SU-DHL-6 (cell line): ENCODE results near the gene CDYL2.

ENCODE experiments used
- H2AFZ ChIP-seq: fragments of 200-600 bp; sonication (generic); 2 replicates; pipeline ENCODE4 v1.6.1; 2014; ENCODE audit warnings: low read depth, mild to moderate bottlenecking, moderate library complexity, mixed read lengths, antibody characterized with exemption, low read length; ENCODE audit not compliant: severe bottlenecking
- H3F3A ChIP-seq: fragments of 200-600 bp; shearing (Covaris generic); 2 replicates; pipeline ENCODE4 v1.6.0; 2016; ENCODE audit warnings: antibody characterized with exemption, mild to moderate bottlenecking; ENCODE audit not compliant: insufficient read depth
- H3K27ac ChIP-seq: fragments of 200-600 bp; sonication (generic); 2 replicates; pipeline ENCODE4 v1.5.1; 2016; ENCODE audit warnings: low read depth, mild to moderate bottlenecking, low read length, moderate library complexity, mixed read lengths
- H3K27me3 ChIP-seq: fragments of 200-600 bp; sonication (generic), shearing (Covaris generic); 2 replicates; pipeline ENCODE4 v1.6.0; 2014; ENCODE audit warnings: mild to moderate bottlenecking, low read length
- H3K36me3 ChIP-seq: fragments of 200-600 bp; sonication (generic); 2 replicates; pipeline ENCODE4 v1.6.1; 2014; ENCODE audit warnings: mild to moderate bottlenecking, low read length, mixed read lengths
- H3K4me2 ChIP-seq: fragments of 300-600, 200-600 bp; shearing (Covaris generic), sonication (generic); 2 replicates; pipeline ENCODE4 v1.6.0; 2014; ENCODE audit warnings: low read length, low read depth, mild to moderate bottlenecking; ENCODE audit not compliant: poor library complexity, severe bottlenecking
- H3K4me3 ChIP-seq: fragments of 200-600 bp; sonication (generic); 2 replicates; pipeline ENCODE4 v1.5.1; 2014; ENCODE audit warnings: antibody characterized with exemption, low read length, mild to moderate bottlenecking, mixed read lengths; ENCODE audit not compliant: insufficient read depth, poor library complexity, severe bottlenecking
- H3K79me2 ChIP-seq: fragments of 200-600 bp; sonication (generic); 2 replicates; pipeline ENCODE4 v1.6.1; 2014; ENCODE audit warnings: mild to moderate bottlenecking, low read length, moderate library complexity; ENCODE audit not compliant: insufficient read depth
- H3K9ac ChIP-seq: fragments of 200-600 bp; sonication (generic); 2 replicates; pipeline ENCODE4 v1.7.0; 2014; ENCODE audit warnings: mild to moderate bottlenecking, low read length
- H3K9me2 ChIP-seq: fragments of 200-600 bp; sonication (generic); replicated peaks from 2 replicates; pipeline ENCODE4 v1.6.1; 2014; ENCODE audit warnings: low read length; ENCODE audit not compliant: insufficient read depth
- H3K9me3 ChIP-seq: fragments of 200-600 bp; sonication (generic); 2 replicates; pipeline ENCODE4 v1.6.1; 2014; ENCODE audit warnings: low read length, mixed read lengths; ENCODE audit not compliant: insufficient read depth
- H4K20me1 ChIP-seq: fragments of 200-600 bp; sonication (generic); 2 replicates; pipeline ENCODE4 v1.6.1; 2014; ENCODE audit warnings: low read depth, mild to moderate bottlenecking, antibody characterized with exemption, low read length, moderate library complexity, mixed read lengths
- CTCF ChIP-seq: fragments of 200-600 bp; sonication (generic); IDR thresholded peaks from one replicate; pipeline ENCODE4 v1.5.1; 2017; ENCODE audit warnings: antibody characterized with exemption, mild to moderate bottlenecking, low read length, moderate library complexity; ENCODE audit not compliant: insufficient read depth, poor library complexity, severe bottlenecking
- EZH2phosphoT487 ChIP-seq: fragments of 200-600 bp; sonication (generic), shearing (Covaris generic); conservative IDR thresholded peaks from 2 replicates; pipeline ENCODE4 v1.6.1; 2018; ENCODE audit warnings: mild to moderate bottlenecking, antibody characterized with exemption, low read length, moderate library complexity, mixed read lengths

Gene CDYL2

GRCh38 chr16:80627108-80627507, 177.3 kb downstream of the CDYL2 start:
- no peaks in the 10 kb centered on the region for H3K36me3 ChIP-seq
- H3K4me2 ChIP-seq, result no peak overlapping the region
- no peaks in the 10 kb centered on the region for H3F3A ChIP-seq
- no peaks in the 10 kb centered on the region for H3K27me3 ChIP-seq
- H3K27ac ChIP-seq, result no peak overlapping the region
- H3K79me2 ChIP-seq, result no peaks in the 10 kb centered on the region
- no peak overlapping the region for H3K4me3 ChIP-seq
- H3K9me2 ChIP-seq, result no peaks in the 10 kb centered on the region
- H4K20me1 ChIP-seq, result no peaks in the 10 kb centered on the region
- H3K9ac ChIP-seq, result no peak overlapping the region
- TF ChIP-seq CTCF, result no peak
- TF ChIP-seq EZH2phosphoT487, result no peak
- no peaks in the 10 kb centered on the region for H3K9me3 ChIP-seq
- no peak overlapping the region for H2AFZ ChIP-seq

- Histone ChIP-seq H3K9me3 (no peaks in the 10 kb centered on the region), H3K27me3 (no peaks in the 10 kb centered on the region), H3K36me3 (no peaks in the 10 kb centered on the region), H4K20me1 (no peaks in the 10 kb centered on the region), H3K4me2 (no peak overlapping the region), H3K27ac (no peak overlapping the region), H3K4me3 (no peak overlapping the region), H3K79me2 (no peaks in the 10 kb centered on the region), H3K9me2 (no peaks in the 10 kb centered on the region), H3K9ac (no peak overlapping the region), H3F3A (no peaks in the 10 kb centered on the region), H2AFZ (no peak overlapping the region)
- TF ChIP-seq CTCF (no peak), EZH2phosphoT487 (no peak)
Observed at GRCh38 chr16:80623376-80623775, 181.0 kb downstream of the CDYL2 start.

GRCh38 chr16:80622007-80622406, 182.4 kb downstream of the CDYL2 start:
- H3K9ac ChIP-seq, result no peak overlapping the region
- H3K4me2 ChIP-seq, result no peak overlapping the region
- H3K4me3 ChIP-seq, result no peak overlapping the region
- no peaks in the 10 kb centered on the region for H3F3A ChIP-seq
- H4K20me1 ChIP-seq, result no peaks in the 10 kb centered on the region
- no peaks in the 10 kb centered on the region for H3K36me3 ChIP-seq
- no peaks in the 10 kb centered on the region for H3K79me2 ChIP-seq
- no peak overlapping the region for H3K27ac ChIP-seq
- no peaks in the 10 kb centered on the region for H3K9me2 ChIP-seq
- TF ChIP-seq CTCF, result no peak
- no peak for TF ChIP-seq EZH2phosphoT487
- no peak overlapping the region for H2AFZ ChIP-seq
- no peaks in the 10 kb centered on the region for H3K9me3 ChIP-seq
- no peaks in the 10 kb centered on the region for H3K27me3 ChIP-seq
